ENCODE measurements around the gene EMP2.
"Not testable (repeated sequence)": the region's sequence is repeated elsewhere in the genome, so short reads cannot be mapped to it uniquely, and the experiment has no call there.

EMP2 gene, protein sequence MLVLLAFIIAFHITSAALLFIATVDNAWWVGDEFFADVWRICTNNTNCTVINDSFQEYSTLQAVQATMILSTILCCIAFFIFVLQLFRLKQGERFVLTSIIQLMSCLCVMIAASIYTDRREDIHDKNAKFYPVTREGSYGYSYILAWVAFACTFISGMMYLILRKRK

DNA sequence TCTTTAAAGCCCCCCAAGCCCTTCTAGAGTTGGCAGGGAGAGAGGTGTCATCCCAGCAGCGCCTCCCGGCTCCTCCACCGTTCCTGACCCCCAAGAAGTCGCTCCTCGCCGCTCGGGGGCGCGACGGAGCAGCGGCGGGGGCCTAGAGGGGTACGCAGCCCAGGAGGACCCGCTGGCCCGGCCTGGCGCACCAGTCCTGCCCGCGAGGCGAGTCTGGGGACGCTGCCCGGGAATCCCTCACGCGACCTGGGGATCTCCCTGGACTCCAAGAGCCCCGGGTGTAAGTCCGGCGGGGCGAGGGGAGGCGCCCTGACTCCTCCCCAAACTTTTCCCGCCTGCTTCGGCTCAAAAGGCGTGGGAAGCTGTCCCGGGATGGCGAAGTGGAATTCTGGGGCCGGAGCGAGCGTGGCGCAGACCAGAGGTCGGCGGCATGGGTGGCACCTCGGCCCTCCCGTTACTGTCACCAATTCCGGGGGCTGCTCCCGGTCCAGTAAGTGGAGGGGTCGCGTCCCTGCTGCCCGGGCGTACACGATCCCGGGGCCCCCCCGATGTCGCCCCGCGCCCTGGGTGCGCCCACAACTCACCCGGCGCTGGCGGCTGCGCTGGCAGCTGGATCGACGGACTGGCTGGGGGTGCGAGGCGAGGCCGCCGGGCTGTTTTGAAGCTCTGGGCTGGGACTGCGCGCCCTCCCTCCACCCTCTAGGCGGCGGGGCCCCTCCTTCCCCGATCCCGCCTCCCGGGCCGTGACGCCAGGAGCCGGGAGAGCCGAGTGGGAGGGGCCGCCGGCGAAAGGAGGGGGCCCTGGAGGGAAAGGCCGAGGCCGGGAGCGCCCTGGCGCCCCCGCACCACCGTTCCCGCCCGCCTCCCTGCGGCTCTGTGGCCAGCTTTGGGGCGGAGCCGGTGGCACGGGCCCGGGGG is at the start of gene EMP2:
EMP2 (minus strand) TSS at position 634 of the 918 bp plus-strand sequence. CDS start 32,981 bp downstream, outside the sequence.
- H3K4me3 ChIP-seq (ENCODE audit: low read depth, low read length): peak within 1 kb of the TSS; percentile 45
- TF ChIP-seq, protein P1, sequence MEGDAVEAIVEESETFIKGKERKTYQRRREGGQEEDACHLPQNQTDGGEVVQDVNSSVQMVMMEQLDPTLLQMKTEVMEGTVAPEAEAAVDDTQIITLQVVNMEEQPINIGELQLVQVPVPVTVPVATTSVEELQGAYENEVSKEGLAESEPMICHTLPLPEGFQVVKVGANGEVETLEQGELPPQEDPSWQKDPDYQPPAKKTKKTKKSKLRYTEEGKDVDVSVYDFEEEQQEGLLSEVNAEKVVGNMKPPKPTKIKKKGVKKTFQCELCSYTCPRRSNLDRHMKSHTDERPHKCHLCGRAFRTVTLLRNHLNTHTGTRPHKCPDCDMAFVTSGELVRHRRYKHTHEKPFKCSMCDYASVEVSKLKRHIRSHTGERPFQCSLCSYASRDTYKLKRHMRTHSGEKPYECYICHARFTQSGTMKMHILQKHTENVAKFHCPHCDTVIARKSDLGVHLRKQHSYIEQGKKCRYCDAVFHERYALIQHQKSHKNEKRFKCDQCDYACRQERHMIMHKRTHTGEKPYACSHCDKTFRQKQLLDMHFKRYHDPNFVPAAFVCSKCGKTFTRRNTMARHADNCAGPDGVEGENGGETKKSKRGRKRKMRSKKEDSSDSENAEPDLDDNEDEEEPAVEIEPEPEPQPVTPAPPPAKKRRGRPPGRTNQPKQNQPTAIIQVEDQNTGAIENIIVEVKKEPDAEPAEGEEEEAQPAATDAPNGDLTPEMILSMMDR (IDR thresholded peaks at IDR 0.05; ENCODE audit: insufficient read depth, low read depth, low read length, missing control alignments): peak; percentile 18
- DNase-seq (ENCODE audit: low read depth): peak; percentile 33

DNA sequence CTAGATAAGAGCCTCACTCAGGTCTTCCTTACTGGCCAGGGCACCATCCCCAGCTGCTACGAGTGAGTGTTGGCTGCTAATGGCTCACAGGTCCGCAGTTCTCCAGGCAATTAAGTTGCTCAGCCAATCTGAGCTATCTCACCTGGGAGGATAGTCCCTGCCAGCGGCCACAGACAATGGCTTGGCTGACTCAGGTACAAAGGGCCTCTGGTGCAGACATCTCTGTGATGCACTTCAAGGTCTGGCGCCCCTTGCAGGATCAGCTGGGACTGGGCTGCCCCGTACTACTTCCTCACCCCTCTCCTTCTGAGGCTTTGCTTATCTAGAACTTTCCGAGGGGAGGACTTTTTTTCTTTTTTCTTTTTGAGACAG is 49.2 kb upstream of the EMP2 start:
- DNase-seq (ENCODE audit: low read depth): no peak

DNA sequence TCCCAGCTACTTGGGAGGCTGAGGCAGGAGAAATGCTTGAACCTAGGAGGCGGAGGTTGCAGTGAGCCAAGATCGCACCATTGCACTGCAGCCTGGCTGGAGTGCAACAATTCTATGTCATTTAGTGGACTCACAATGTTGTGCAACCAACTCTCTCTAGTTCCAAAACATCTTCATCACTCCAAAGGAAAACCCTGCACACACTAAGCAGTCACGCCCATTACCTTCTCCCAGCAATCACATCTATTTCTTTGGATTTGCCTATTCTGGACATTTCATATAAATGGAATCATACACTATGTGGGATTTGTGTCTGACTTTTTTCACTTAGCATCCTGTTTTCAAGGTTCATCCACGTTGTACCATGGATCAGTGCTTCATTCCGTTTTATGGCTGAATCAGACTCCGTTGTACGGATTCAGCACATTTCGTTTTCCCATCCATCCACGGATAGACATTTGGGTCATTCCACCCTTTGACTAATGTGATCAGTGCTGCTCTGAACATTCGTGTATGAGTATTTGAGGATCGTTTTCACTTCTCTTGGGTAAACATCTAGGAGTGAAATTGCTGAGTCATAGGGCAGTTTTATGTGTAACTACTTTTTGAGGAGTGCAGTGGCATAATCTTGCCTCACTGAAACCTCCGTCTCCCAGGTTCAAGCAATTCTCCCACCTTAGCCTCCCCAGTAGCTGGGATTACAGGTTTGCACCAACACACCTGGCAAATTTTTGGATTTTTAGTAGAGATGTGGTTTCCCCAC is 45.4 kb upstream of the EMP2 start:
- DNase-seq (ENCODE audit: low read depth): peak; percentile 41

More for the DNA sequence above, 49.2 kb upstream of the EMP2 start:
- H3K4me3 ChIP-seq (ENCODE audit: low read depth, low read length): no peak overlapping the region
- TF ChIP-seq, protein P1 (IDR thresholded peaks at IDR 0.05; ENCODE audit: insufficient read depth, low read depth, low read length, missing control alignments): no peak

DNA sequence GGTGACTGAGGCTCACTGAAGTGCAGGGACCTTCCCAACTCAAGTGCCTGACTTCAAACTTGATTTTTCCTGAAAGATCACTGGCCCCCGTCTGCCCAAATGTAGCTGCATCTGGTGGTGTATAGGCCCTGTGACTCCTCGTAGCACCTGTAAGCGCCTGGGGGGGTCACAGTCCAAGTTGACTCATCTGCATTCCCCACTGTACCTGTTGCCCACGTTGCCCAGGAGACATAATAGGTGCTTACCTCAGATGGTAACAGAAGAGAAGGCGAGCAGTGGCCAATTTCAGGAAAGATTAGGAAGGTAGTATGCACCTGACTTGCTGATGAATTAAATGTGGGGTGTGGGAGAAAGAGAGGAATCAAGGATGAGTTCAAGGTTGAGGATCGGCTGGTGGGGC is 44.1 kb upstream of the EMP2 start:
- TF ChIP-seq, protein P1 (IDR thresholded peaks at IDR 0.05; ENCODE audit: insufficient read depth, low read depth, low read length, missing control alignments): no peak
- H3K4me3 ChIP-seq (ENCODE audit: low read depth, low read length): no peak overlapping the region
- DNase-seq (ENCODE audit: low read depth): no peak

More for the DNA sequence above, 45.4 kb upstream of the EMP2 start:
- H3K4me3 ChIP-seq (ENCODE audit: low read depth, low read length): no peak overlapping the region
- TF ChIP-seq, protein P1 (IDR thresholded peaks at IDR 0.05; ENCODE audit: insufficient read depth, low read depth, low read length, missing control alignments): no peak

DNA sequence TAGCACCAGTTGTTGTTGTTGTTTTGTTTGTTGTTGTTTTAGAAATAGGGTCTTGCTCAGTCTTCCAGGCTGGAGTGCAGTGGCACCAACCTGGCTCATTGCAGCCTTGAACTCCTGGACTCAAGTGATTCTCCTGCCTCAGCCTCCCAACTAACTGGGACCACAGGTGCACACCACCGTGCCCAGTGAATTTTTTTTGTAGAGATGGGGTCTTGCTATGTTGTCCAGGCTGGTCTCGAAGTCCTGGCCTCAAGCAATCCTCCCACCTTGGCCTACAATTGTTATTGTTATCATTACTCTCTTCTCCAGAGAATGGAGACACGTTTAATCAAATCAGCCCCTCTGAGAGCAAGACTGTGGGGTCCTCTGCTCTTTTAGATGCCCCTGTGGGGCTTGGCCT is 42.7 kb upstream of the EMP2 start:
- TF ChIP-seq, protein P1 (IDR thresholded peaks at IDR 0.05; ENCODE audit: insufficient read depth, low read depth, low read length, missing control alignments): no peak
- H3K4me3 ChIP-seq (ENCODE audit: low read depth, low read length): no peak overlapping the region
- no peak for DNase-seq (ENCODE audit: low read depth)

DNA sequence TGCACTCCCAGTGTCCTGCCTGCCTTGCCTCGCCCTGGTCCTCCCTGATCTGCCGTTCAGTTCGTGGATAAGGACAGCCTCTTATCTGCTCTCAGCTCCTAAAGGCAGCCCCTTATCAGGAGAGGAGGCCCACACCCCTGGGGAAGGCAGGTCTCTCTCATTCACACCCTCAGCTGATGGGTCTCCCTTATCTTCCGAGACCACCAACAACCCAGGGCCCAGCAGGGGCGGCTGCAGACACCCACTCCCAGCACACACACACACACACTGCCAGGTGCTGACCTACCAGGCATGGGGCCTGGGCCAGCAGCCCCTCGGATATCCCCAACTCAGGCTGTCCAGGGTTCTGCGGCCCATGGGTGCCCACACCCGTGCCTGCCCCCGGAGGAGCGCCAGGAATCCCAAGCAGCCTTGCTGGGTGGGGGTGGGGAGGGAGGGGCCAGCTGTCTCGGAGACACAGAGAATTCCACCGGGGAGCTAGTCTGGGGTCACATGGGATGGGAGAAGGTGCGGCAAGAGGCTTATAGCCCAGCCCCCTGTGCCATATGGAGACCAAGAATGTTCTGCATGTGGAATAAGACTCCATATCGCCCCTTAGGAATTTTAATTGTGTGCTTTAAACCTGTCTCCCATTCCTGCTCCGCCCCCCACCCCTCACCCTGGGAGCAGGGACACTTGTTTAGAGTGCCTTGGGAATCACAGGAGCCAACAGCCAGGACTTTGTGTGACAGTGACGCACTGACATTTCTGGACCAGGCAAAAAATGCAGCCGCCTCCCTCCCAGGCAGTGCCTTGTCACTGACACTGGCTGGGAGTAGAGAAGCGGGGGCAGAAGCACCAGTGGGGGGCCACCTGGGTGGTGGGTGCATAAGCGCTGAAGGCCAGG is 41.9 kb upstream of the EMP2 start:
- H3K4me3 ChIP-seq (ENCODE audit: low read depth, low read length): no peak overlapping the region
- DNase-seq (ENCODE audit: low read depth): no peak
- TF ChIP-seq, protein P1 (IDR thresholded peaks at IDR 0.05; ENCODE audit: insufficient read depth, low read depth, low read length, missing control alignments): no peak

DNA sequence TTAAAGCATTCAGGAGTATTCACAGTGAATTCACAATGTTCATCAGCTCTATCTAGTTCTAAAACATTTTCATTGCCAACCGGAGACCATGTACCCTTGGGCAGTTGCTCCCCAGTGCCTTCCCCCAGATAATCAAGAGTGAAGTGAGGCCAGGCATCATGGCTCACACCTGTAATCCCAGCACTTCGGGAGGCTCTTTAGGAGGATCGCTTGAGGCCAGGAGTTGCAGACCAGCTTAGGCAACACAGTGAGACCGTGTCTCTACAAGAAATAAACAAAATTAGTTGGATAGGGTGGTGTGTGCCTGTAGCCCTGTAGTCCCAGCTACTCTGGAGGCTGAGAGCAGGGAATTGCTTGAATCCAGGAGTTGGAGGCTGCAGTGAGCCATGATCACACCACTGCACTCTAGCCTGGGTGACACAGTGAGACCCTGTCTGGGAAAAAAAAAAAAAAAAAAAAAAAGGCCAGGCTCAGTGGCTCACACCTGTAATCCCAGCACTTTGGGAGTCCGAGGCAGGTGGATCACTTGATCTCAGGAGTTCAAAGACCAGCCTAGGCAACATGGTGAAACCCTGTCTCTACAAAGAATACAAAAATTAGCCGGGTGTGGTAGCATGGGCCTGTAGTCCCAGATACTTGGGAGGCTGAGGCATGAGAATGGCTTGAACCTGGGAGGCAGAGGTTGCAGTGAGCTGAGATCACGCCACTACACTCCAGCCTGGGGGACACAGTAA is 41.0 kb upstream of the EMP2 start:
- H3K4me3 ChIP-seq (ENCODE audit: low read depth, low read length); DNase-seq (ENCODE audit: low read depth): not testable (repeated sequence)
